Measurements from ENCODE around the gene MAN2B2. TPM values are rescaled to one million over a fixed set of nuclear protein-coding genes. Genes with fewer than 3 reads are reported as not detected.

MAN2B2 gene
- total RNA-seq, 2 experiments from 2014 or later = 13.7 to 19.4 TPM

DNA sequence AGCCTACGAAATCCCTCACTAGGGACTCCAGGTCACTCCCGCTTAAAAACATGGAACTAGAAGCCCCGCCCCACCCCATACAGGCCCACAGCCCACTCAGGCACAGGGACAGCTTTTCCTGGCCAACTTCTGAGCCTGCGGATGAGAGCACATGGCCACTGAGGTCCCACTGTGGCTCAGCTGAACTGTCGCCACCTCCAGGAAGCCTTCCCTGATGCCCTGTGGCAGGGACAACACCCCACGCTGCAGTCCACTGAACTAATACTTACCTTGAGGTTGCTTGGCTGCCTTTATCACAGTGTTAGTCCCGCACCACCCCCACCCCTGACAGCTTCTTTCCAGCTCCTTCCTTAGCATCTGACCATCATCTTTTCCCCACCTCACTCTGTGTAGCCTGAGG lies 39.3 kb upstream of the MAN2B2 start:
- Histone ChIP-seq H3K4me3 (ENCODE audit: low read depth, low read length, poor library complexity, severe bottlenecking) (no peak overlapping the region), H2AFZ (ENCODE audit: low read length) (no peak overlapping the region), H3K79me2 (ENCODE audit: insufficient read depth, low read depth, low read length) (no peaks in the 10 kb centered on the region), H4K20me1 (ENCODE audit: insufficient read depth, low read length) (no peaks in the 10 kb centered on the region), H3K36me3 (ENCODE audit: insufficient read depth, low read length) (no peaks in the 10 kb centered on the region), H3K9me2 (ENCODE audit: insufficient read depth, low read length) (no peaks in the 10 kb centered on the region), H3K4me1 (ENCODE audit: insufficient read depth, low read length, poor library complexity, severe bottlenecking) (no peaks in the 10 kb centered on the region), H3K4me2 (ENCODE audit: low read length) (no peak overlapping the region), H3K27ac (ENCODE audit: low read depth, low read length, poor library complexity, severe bottlenecking) (no peak overlapping the region), H3K9me3 (ENCODE audit: low read length) (no peaks in the 10 kb centered on the region)
- POLR2A ChIA-PET = no interaction called here
- intact Hi-C loops (cut with micrococcal nuclease; ENCODE audit: unreplicated experiment) = no loop called here
- BruUV-seq (replicated peaks) = no TSS peak
- TF ChIP-seq EZH2phosphoT487 (IDR thresholded peaks at IDR 0.05; ENCODE audit: borderline replicate concordance, low read depth, low read length) = no peak
- TF ChIP-seq, protein P1, sequence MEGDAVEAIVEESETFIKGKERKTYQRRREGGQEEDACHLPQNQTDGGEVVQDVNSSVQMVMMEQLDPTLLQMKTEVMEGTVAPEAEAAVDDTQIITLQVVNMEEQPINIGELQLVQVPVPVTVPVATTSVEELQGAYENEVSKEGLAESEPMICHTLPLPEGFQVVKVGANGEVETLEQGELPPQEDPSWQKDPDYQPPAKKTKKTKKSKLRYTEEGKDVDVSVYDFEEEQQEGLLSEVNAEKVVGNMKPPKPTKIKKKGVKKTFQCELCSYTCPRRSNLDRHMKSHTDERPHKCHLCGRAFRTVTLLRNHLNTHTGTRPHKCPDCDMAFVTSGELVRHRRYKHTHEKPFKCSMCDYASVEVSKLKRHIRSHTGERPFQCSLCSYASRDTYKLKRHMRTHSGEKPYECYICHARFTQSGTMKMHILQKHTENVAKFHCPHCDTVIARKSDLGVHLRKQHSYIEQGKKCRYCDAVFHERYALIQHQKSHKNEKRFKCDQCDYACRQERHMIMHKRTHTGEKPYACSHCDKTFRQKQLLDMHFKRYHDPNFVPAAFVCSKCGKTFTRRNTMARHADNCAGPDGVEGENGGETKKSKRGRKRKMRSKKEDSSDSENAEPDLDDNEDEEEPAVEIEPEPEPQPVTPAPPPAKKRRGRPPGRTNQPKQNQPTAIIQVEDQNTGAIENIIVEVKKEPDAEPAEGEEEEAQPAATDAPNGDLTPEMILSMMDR (conservative IDR thresholded peaks at IDR 0.05; ENCODE audit: low read length) = no peak
- no peak for DNase-seq (ENCODE audit: low spot score)
- CTCF ChIA-PET (ENCODE audit: unreplicated experiment) = no interaction called here

DNA sequence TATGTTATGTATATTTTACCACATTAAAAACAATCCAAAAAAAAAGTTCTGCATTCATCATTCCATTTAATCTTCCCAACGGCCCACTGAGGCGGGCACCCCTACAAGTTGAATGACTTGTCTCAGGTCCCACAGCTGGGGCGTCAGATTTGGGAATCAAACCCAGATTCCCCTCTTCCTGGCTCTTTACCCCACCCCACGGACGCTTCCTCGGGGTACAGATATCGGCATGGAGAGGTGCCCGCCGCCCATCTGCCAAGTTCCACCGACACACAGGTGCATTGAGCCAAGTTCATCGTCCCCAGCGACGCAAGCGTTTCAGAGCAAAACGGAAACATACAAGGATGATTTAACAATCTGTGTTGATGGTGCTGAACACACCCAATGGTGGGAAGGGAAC lies 36.9 kb upstream of the MAN2B2 start:
- H2AFZ ChIP-seq (ENCODE audit: low read length) = no peak overlapping the region
- no peak overlapping the region for H3K27ac ChIP-seq (ENCODE audit: low read depth, low read length, poor library complexity, severe bottlenecking)
- no peaks in the 10 kb centered on the region for H3K79me2 ChIP-seq (ENCODE audit: insufficient read depth, low read depth, low read length)
- no peaks in the 10 kb centered on the region for H3K36me3 ChIP-seq (ENCODE audit: insufficient read depth, low read length)
- no peaks in the 10 kb centered on the region for H3K9me2 ChIP-seq (ENCODE audit: insufficient read depth, low read length)
- no peaks in the 10 kb centered on the region for H3K4me1 ChIP-seq (ENCODE audit: insufficient read depth, low read length, poor library complexity, severe bottlenecking)
- ChIA-PET POLR2A (no interaction called here), CTCF (ENCODE audit: unreplicated experiment) (no interaction called here)
- no peaks in the 10 kb centered on the region for H4K20me1 ChIP-seq (ENCODE audit: insufficient read depth, low read length)
- no peak for DNase-seq (ENCODE audit: low spot score)
- intact Hi-C loops (cut with micrococcal nuclease; ENCODE audit: unreplicated experiment) = no loop called here
- BruUV-seq (replicated peaks) = no TSS peak
- H3K4me2 ChIP-seq (ENCODE audit: low read length) = no peak overlapping the region
- no peak overlapping the region for H3K4me3 ChIP-seq (ENCODE audit: low read depth, low read length, poor library complexity, severe bottlenecking)
- H3K9me3 ChIP-seq (ENCODE audit: low read length) = no peaks in the 10 kb centered on the region
- TF ChIP-seq EZH2phosphoT487 (IDR thresholded peaks at IDR 0.05; ENCODE audit: borderline replicate concordance, low read depth, low read length) = no peak
- TF ChIP-seq, protein P1 (conservative IDR thresholded peaks at IDR 0.05; ENCODE audit: low read length) = no peak

DNA sequence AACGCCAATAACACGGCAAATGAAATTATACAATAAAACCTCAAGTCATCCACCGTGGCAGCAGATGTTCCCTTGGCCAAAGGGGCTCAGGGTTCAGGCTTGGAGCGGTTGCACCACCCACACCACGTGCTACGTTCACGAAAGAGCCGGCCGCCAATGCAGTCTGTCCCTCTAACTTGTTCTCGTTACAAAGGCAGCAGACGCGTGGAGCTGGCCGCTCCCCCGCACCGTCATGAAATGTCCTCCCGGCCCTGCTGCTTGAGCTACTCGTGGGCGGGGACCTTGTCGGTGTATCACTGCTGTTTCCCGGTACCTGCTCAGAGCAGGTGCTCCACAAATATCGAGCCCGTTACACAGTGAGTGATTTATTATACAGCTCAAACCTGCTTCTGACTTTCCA lies 36.4 kb upstream of the MAN2B2 start:
- ChIA-PET POLR2A (no interaction called here), CTCF (ENCODE audit: unreplicated experiment) (no interaction called here)
- BruUV-seq (replicated peaks) = no TSS peak

More for the DNA sequence above, 36.4 kb upstream of the MAN2B2 start:
- Histone ChIP-seq H3K9me2 (ENCODE audit: insufficient read depth, low read length) (no peaks in the 10 kb centered on the region), H2AFZ (ENCODE audit: low read length) (no peak overlapping the region), H4K20me1 (ENCODE audit: insufficient read depth, low read length) (no peaks in the 10 kb centered on the region), H3K79me2 (ENCODE audit: insufficient read depth, low read depth, low read length) (no peaks in the 10 kb centered on the region), H3K9me3 (ENCODE audit: low read length) (no peaks in the 10 kb centered on the region), H3K36me3 (ENCODE audit: insufficient read depth, low read length) (no peaks in the 10 kb centered on the region), H3K4me3 (ENCODE audit: low read depth, low read length, poor library complexity, severe bottlenecking) (no peak overlapping the region), H3K4me2 (ENCODE audit: low read length) (no peak overlapping the region), H3K27ac (ENCODE audit: low read depth, low read length, poor library complexity, severe bottlenecking) (no peak overlapping the region), H3K4me1 (ENCODE audit: insufficient read depth, low read length, poor library complexity, severe bottlenecking) (no peaks in the 10 kb centered on the region)
- intact Hi-C loops (cut with micrococcal nuclease; ENCODE audit: unreplicated experiment) = no loop called here
- no peak for TF ChIP-seq EZH2phosphoT487 (IDR thresholded peaks at IDR 0.05; ENCODE audit: borderline replicate concordance, low read depth, low read length)
- TF ChIP-seq, protein P1 (conservative IDR thresholded peaks at IDR 0.05; ENCODE audit: low read length) = no peak
- no peak for DNase-seq (ENCODE audit: low spot score)
